ENCODE data around the gene ZNF646. TPM values are rescaled to one million over a fixed set of nuclear protein-coding genes. Genes with fewer than 3 reads are reported as not detected.
A peak's percentile ranks its signal among the peaks of the same experiment; 100 is the strongest.

ZNF646 gene
- total and polyA plus RNA-seq, 2 of the 13 experiments (the other 11 are each of a cell fraction or from before 2014, with no cell fraction given): 3.4 to 10.9 TPM

DNA sequence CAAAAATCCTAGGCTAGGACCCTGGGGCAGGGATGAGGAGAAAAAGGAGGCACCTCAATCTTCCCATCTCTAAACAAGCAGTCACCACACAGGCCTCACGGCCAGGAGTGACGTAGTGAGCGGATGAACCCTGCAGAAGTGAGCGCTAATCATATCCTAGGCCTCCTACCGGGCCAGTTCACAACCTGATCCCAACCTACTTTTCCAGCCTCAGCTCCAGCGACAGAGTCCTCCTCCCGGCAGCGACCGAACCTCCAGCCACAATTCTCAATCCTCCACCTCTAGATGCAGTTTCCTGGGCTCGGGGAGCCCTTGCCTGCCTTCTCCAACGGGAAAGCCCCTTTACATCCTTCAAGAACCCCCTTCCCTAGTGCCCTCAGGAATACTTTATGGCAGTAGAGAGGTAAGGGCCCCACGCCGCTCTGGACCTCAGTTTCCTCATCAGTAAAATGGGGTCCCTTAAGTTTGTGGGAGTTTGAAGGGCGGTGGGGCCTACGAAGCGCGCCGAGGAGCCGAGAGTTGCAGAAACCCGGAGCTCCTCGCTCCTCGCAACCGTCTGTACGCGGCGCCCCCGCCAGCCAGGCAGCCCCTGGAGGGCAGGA is 1.6 kb upstream of the ZNF646 start (continued):
- TF ChIP-seq, protein P1, sequence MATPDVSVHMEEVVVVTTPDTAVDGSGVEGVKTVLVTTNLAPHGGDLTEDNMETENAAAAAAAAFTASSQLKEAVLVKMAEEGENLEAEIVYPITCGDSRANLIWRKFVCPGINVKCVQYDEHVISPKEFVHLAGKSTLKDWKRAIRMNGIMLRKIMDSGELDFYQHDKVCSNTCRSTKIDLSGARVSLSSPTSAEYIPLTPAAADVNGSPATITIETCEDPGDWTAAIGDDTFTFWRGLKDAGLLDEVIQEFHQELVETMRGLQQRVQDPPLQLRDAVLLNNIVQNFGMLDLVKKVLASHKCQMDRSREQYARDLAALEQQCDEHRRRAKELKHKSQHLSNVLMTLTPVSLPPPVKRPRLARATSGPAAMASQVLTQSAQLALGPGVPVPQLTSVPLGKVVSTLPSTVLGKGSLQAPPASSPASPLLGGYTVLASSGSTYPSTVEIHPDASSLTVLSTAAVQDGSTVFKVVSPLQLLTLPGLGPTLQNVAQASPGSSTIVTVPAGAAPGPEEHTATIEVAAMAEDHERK (CRISPR knock-in tag; IDR thresholded peaks at IDR 0.05; ENCODE audit: low read depth): no peak
- TF ChIP-seq ZNF891 (CRISPR knock-in tag; IDR thresholded peaks at IDR 0.05): peak; percentile 86; the same call in 1 of the 2 replicates
- no peak; the same call in 1 of the 2 replicates for TF ChIP-seq ZFP90 (CRISPR knock-in tag; IDR thresholded peaks at IDR 0.05; ENCODE audit: borderline replicate concordance)
- TF ChIP-seq, protein P2, sequence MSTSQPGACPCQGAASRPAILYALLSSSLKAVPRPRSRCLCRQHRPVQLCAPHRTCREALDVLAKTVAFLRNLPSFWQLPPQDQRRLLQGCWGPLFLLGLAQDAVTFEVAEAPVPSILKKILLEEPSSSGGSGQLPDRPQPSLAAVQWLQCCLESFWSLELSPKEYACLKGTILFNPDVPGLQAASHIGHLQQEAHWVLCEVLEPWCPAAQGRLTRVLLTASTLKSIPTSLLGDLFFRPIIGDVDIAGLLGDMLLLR (CRISPR knock-in tag; IDR thresholded peaks at IDR 0.05): no peak
- TF ChIP-seq ZEB1 (IDR thresholded peaks at IDR 0.05; ENCODE audit: insufficient replicate concordance, low read depth): no peak
- 0 out of 2 replicates have a peak, but pooled peaks have one; percentile 53 for TF ChIP-seq ZNF350 (CRISPR knock-in tag; IDR thresholded peaks at IDR 0.05; ENCODE audit: borderline replicate concordance, low read depth)
- no peak for TF ChIP-seq FOXA1 (IDR thresholded peaks at IDR 0.05)
- TF ChIP-seq FOXA1 (CRISPR knock-in tag; IDR thresholded peaks at IDR 0.05): no peak
- TF ChIP-seq MTA1 (CRISPR knock-in tag; IDR thresholded peaks at IDR 0.05; ENCODE audit: borderline replicate concordance): no peak
- TF ChIP-seq SIX1 (CRISPR knock-in tag; IDR thresholded peaks at IDR 0.05; ENCODE audit: borderline replicate concordance): no peak
- peak; percentile 80; the same call in 1 of the 2 replicates for TF ChIP-seq ZNF468 (CRISPR knock-in tag; IDR thresholded peaks at IDR 0.05)
- no peak for TF ChIP-seq AHR (CRISPR knock-in tag; IDR thresholded peaks at IDR 0.05)
- TF ChIP-seq, protein P3, sequence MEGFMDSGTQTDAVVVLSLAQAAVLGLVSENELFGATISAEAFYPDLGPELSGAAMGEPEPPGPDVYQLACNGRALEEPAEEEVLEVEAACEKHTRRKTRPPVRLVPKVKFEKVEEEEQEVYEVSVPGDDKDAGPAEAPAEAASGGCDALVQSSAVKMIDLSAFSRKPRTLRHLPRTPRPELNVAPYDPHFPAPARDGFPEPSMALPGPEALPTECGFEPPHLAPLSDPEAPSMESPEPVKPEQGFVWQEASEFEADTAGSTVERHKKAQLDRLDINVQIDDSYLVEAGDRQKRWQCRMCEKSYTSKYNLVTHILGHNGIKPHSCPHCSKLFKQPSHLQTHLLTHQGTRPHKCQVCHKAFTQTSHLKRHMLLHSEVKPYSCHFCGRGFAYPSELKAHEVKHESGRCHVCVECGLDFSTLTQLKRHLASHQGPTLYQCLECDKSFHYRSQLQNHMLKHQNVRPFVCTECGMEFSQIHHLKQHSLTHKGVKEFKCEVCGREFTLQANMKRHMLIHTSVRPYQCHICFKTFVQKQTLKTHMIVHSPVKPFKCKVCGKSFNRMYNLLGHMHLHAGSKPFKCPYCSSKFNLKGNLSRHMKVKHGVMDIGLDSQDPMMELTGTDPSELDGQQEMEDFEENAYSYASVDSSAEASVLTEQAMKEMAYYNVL (CRISPR knock-in tag; IDR thresholded peaks at IDR 0.05; ENCODE audit: borderline replicate concordance): no peak
- no peak for TF ChIP-seq NR2C2 (CRISPR knock-in tag; IDR thresholded peaks at IDR 0.05; ENCODE audit: borderline replicate concordance)
- 0 out of 2 replicates have a peak, but pooled peaks have one; percentile 4 for TF ChIP-seq ZNF598 (CRISPR knock-in tag; IDR thresholded peaks at IDR 0.05; ENCODE audit: borderline replicate concordance)
- TF ChIP-seq, protein P4, sequence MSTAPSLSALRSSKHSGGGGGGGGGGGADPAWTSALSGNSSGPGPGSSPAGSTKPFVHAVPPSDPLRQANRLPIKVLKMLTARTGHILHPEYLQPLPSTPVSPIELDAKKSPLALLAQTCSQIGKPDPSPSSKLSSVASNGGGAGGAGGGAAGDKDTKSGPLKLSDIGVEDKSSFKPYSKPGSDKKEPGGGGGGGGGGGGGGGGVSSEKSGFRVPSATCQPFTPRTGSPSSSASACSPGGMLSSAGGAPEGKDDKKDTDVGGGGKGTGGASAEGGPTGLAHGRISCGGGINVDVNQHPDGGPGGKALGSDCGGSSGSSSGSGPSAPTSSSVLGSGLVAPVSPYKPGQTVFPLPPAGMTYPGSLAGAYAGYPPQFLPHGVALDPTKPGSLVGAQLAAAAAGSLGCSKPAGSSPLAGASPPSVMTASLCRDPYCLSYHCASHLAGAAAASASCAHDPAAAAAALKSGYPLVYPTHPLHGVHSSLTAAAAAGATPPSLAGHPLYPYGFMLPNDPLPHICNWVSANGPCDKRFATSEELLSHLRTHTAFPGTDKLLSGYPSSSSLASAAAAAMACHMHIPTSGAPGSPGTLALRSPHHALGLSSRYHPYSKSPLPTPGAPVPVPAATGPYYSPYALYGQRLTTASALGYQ (CRISPR knock-in tag; IDR thresholded peaks at IDR 0.05): no peak; the same call in 1 of the 2 replicates
- TF ChIP-seq, protein P5, sequence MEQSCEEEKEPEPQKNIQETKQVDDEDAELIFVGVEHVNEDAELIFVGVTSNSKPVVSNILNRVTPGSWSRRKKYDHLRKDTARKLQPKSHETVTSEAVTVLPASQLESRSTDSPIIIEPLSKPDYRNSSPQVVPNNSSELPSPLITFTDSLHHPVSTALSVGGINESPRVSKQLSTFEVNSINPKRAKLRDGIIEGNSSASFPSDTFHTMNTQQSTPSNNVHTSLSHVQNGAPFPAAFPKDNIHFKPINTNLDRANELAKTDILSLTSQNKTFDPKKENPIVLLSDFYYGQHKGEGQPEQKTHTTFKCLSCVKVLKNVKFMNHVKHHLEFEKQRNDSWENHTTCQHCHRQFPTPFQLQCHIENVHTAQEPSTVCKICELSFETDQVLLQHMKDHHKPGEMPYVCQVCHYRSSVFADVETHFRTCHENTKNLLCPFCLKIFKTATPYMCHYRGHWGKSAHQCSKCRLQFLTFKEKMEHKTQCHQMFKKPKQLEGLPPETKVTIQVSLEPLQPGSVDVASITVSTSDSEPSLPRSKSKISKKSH (CRISPR knock-in tag; IDR thresholded peaks at IDR 0.05; ENCODE audit: borderline replicate concordance): peak; percentile 82; the same call in 1 of the 2 replicates
- no peak for TF ChIP-seq ZNF235 (CRISPR knock-in tag; IDR thresholded peaks at IDR 0.05; ENCODE audit: borderline replicate concordance)
- no peak for TF ChIP-seq HOXD1 (CRISPR knock-in tag; IDR thresholded peaks at IDR 0.05)
- TF ChIP-seq ZNF460 (CRISPR knock-in tag; IDR thresholded peaks at IDR 0.05; ENCODE audit: borderline replicate concordance): no peak
- TF ChIP-seq SMAD1 (CRISPR knock-in tag; IDR thresholded peaks at IDR 0.05; ENCODE audit: borderline replicate concordance, low read depth): no peak
